AG09309 (cell line): Measurements from ENCODE around the gene FOXE3.

Experiments used
- DNase-seq: peaks from one replicate; pipeline ENCODE4 v3.0.0-alpha.2; 2010; ENCODE audit warnings: low read depth
- H3K4me3 ChIP-seq: 2 replicates; pipeline ENCODE4 v1.5.1; 2011; ENCODE audit warnings: mild to moderate bottlenecking, low read depth, low read length, moderate library complexity; ENCODE audit not compliant: control insufficient read depth
- TF ChIP-seq, protein P1 (sequence below): IDR thresholded peaks from 2 replicates; pipeline ENCODE4 v1.5.1; 2011; ENCODE audit warnings: mild to moderate bottlenecking, low read depth, low read length, inconsistent platforms; ENCODE audit not compliant: insufficient read depth, control insufficient read depth; ENCODE audit errors: missing control alignments

Gene FOXE3

DNA sequence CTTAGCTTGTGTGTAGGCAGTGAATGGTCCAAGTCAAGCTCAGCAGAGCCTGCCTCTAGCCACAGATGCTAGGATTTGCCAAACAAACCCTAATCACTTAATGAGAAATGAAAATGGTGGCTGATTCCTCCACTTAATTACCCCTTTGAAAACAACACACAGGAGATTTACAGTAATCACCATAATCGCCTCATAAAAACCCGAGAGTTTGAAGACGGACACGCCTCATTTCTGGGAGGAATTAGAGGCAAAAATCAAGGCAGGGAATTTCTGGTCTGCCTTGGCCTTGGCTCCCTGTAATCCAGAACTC lies 16.3 kb upstream of the FOXE3 start:
- no peak for DNase-seq
- TF ChIP-seq, protein P1, sequence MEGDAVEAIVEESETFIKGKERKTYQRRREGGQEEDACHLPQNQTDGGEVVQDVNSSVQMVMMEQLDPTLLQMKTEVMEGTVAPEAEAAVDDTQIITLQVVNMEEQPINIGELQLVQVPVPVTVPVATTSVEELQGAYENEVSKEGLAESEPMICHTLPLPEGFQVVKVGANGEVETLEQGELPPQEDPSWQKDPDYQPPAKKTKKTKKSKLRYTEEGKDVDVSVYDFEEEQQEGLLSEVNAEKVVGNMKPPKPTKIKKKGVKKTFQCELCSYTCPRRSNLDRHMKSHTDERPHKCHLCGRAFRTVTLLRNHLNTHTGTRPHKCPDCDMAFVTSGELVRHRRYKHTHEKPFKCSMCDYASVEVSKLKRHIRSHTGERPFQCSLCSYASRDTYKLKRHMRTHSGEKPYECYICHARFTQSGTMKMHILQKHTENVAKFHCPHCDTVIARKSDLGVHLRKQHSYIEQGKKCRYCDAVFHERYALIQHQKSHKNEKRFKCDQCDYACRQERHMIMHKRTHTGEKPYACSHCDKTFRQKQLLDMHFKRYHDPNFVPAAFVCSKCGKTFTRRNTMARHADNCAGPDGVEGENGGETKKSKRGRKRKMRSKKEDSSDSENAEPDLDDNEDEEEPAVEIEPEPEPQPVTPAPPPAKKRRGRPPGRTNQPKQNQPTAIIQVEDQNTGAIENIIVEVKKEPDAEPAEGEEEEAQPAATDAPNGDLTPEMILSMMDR, result no peak
- no peak overlapping the region for H3K4me3 ChIP-seq

DNA sequence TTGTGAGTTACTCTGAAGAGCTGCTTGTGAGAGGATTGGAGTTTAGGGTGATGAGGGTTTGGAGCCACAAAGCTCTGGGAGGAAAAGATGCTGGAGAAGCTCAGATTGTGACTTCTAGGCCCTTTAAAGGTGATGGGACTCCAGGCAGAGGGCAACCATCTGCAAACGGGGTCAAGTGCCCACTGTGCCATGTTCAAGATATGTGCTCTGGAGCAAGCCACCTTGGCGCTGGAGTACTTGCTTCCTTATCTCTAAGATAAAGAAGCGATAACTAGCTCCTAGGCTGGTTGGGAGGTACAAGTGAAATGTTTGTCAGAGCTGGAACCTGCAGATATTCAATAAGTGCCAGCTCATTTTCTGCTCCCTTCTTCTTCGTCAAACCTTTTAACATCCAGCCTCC lies 14.3 kb upstream of the FOXE3 start:
- H3K4me3 ChIP-seq, result no peak overlapping the region
- TF ChIP-seq, protein P1, result no peak
- DNase-seq, result no peak

DNA sequence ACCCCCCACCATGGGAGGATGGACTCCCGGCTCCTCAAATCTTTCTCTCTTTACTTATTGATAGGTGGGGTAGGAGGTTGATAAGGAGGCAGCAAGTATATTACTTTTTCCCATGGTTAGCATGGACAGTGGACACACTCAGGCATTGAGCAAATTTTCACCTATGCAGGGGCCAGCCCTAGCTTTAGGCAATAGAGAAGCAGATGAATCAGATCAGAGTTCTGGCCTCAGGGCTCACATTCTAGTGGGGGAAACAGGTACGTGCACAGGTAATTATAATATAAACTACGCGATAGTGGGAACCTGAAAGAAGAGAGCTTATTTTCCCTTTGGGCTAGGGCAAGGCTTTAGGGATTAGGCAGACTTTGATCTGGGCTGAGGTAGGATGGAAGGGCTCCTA lies 13.5 kb upstream of the FOXE3 start:
- no peak for DNase-seq
- TF ChIP-seq, protein P1, result no peak
- no peak overlapping the region for H3K4me3 ChIP-seq

DNA sequence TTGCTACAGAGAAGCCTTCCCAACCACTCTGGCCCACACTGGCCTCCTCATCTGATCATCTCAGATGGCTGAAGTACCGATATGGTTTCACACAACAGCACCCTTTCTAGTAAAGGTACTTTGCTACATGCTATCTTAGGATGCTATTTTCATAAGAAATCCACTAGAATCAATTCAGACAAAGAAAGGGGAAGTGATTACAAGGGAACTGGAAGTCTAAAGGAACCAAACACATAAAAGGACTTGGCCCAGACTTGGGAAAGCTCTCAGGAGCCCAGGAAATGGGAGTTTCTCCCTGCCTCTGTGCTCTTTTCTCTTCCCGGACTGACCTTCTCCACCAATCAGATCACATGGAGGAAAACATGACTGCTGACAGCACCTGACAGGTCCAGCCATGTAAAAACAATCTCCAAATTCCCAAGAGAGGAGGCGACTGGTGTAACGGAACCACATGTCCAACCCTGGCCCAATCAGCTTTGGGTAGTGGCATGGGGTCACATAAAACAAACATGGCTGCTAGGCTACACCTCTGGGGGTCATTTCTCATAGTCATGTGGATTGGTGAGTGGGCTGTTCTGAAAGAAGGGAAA lies 12.7 kb upstream of the FOXE3 start:
- no peak for DNase-seq
- no peak overlapping the region for H3K4me3 ChIP-seq
- TF ChIP-seq, protein P1, result no peak

DNA sequence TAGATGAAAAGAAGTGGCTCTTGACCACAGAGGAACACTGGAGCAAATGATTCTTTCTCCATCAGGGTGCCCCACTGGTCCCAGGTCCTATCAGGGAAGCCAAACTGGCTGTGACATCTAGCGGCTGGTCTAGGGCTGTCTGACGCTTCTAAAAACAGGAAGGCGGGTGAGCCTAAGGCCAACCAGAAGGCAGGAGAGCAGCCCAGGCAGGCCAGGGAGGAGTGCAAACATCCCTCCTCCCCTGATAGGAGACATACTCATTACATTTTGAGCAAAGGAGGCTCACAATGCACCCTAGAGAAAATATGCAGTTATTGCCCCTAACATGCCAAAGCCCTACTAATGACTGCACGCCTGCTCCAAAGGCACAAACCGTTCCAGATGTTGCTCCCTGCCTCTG lies 10.4 kb upstream of the FOXE3 start:
- DNase-seq, result no peak
- TF ChIP-seq, protein P1, result no peak
- H3K4me3 ChIP-seq, result no peak overlapping the region

DNA sequence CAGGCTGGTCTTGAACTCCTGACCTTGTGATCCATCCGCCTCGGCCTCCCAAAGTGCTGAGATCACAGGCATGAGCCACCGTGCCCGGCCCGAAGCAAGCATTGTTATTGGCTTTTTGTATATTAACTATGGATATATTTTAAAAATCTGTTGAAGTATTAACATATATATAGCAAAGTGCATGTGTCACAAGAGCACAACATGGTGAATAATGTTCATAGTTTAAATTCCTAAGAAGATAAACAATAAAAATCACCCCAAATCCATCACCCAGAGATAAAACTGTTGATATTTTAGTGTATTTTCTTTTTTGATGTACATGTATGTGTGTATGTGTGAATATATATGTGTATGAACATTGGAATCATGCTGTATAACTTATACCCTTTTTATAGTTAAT lies 9.1 kb upstream of the FOXE3 start:
- no peak overlapping the region for H3K4me3 ChIP-seq
- TF ChIP-seq, protein P1, result no peak
- no peak for DNase-seq

DNA sequence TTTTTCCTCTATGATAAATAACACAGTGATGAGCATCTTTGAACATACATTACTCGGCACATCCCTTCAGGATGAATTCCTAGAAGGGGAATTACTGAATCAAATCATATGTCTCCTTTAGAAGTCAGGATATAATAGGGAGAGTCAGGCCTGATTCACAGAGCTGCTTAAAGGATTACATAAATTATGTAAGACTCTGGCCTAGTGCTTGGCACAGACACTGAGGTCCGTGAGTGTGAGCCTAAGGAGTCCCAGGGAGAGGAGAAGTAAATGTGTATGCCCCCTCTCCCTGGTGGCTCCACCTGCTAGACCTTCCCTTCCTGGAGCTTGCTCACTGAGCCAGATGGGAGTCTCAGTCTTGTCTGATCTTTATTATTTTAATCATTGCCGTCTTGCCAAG lies 8.6 kb upstream of the FOXE3 start:
- DNase-seq, result no peak

More for the DNA sequence above, 8.6 kb upstream of the FOXE3 start:
- TF ChIP-seq, protein P1, result no peak
- H3K4me3 ChIP-seq, result no peak overlapping the region
